CD4-positive, alpha-beta T cell treated with Interleukin-4 for 4 hours (primary cell): ENCODE results near the gene THRA.
A peak's percentile ranks its signal among the peaks of the same experiment; 100 is the strongest.

Experiments
- DNase-seq: peaks from one replicate; pipeline ENCODE4 v3.0.0-alpha.2; 2020

Gene THRA, protein sequence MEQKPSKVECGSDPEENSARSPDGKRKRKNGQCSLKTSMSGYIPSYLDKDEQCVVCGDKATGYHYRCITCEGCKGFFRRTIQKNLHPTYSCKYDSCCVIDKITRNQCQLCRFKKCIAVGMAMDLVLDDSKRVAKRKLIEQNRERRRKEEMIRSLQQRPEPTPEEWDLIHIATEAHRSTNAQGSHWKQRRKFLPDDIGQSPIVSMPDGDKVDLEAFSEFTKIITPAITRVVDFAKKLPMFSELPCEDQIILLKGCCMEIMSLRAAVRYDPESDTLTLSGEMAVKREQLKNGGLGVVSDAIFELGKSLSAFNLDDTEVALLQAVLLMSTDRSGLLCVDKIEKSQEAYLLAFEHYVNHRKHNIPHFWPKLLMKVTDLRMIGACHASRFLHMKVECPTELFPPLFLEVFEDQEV

GRCh38 chr17:40062329-40063186 is at the start of gene THRA:
Gene THRA (plus strand): TSS chr17:40062965. CDS start chr17:40074489, 11,524 bp downstream.
- peak; percentile 46 for DNase-seq

DNA sequence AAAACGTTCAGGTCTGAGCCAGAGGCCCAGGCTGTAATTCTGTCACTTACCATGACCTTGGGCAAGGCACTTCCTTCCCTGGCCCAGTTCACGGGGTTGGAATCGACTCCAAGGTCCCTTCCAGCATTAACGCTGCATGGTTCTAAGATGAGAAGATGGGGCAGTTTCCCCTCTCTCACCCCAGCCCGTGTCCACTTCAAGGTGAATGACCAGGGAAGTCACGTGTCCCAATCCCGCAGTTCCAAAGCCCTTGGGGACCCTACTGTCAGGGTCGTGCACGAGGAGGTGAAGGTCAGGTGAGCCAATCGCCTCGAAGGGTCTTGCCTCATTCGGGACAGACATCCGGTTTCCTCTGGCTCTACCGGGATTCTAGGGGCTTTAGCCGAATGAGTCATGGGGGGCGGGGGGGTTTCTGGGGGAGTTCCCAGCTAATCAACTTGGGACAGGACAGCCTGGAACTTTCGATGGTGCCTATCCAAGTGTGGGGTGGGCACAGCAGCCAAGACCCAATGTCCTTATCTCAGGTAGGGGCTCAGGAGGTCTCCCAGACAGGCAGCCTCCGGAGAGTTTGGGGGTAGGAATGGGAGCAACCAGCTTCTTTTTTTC is 48.3 kb upstream of the THRA start:
- no peak for DNase-seq

- no peak for DNase-seq
Measured at GRCh38 chr17:40015005-40015997, 47.5 kb upstream of the THRA start, which contains the start of gene CSF3. Gene CSF3 (plus strand): TSS chr17:40015440. CDS start chr17:40015475, 35 bp downstream.

GRCh38 chr17:40015998-40016985 is 46.5 kb upstream of the THRA start:
- no peak for DNase-seq

- no peak for DNase-seq
Measured at GRCh38 chr17:40017422-40018080, 45.2 kb upstream of the THRA start.

DNA sequence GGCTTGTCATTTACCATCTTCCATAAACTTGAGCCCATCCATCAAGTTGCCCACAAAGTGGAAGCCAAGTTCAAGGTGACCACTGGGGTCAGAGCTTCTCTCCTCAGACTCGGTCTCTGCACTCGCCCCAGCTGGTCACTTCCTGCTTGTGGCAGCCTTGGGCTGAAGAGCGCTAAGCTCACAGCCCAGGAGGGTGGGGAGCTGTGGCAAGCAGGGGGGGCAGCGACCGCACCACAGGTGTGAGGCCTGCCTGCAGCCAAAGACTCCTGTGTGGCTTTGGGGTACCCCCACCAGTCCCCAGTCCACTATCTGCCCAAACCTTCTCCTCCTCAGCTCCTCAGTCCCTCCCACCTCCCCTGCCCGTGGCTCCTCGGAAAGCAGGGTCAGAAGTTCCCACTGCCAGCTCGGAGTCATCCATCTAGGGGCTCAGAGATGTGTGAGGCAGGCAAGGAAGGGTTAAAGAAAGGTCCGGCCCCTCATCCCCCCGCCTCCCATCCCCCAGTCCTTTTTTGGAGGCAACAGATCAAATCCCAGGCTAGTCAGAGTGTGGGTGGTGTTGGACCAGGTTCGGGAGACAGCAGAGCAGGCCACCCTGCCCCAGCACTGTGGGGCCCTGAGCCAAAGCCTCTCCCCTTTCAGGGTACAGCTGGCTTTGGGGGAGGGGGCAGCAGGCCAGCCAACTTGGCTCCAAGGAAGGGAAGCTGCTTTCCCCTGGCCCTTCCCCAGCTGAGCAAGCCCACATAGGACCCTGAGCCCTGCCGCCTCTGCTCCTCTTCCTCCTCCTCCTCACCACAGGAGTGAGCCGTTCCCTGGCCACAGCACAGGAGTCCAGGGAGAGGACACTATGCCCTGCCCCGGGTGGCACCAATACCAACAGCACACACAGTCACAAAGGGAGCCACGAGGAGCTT is 44.3 kb upstream of the THRA start:
- no peak for DNase-seq

GRCh38 chr17:40019140-40019991 is 43.4 kb upstream of the THRA start:
- DNase-seq = no peak

GRCh38 chr17:40020146-40020545 is 42.6 kb upstream of the THRA start:
- no peak for DNase-seq

DNA sequence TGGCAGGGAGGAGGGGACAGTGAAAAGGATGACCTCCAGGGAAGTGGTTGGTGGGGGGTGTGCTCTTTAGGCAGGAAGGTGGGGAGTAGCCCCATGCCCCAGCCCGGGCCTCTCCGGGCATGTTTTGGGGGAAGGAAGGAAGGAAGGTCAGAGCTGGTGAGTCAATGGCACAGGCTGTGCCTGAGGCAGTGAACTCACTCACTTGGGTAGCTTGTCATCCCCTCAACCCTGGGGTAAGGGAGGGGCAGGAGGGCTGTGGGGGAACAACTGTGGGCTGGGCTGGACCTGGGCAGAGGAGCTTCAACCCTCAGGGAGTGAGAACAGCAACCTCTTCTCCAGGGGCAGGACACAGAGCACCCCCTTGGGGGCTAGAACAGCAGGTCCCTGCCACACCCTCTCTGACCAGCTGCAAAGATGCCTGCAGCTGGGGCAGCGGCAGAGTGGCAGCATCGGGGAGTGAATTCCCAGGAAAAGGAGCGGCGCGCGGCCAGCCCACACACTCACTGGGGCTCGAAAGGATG is 41.3 kb upstream of the THRA start:
- DNase-seq = no peak

DNA sequence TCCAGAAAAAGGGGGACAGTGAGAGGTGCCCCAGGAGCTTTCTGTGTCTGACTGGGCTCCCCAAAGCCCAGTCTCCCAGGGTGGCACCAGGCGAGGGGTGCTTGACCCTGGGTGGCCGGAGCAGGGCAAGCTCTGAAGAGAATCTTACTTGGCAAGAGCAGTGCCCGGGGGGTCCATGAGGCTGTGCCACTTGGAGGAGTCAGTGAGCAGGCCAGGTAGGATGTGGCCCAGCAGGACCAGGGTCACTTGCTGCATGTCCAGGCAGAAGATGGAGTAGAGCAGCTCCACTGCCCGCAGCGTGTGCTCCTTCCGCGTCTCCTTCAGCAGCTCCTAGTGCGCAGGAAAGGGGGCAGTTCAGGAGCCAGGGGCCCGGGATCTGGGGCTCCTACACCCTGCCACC is 40.3 kb upstream of the THRA start:
- DNase-seq = no peak

DNA sequence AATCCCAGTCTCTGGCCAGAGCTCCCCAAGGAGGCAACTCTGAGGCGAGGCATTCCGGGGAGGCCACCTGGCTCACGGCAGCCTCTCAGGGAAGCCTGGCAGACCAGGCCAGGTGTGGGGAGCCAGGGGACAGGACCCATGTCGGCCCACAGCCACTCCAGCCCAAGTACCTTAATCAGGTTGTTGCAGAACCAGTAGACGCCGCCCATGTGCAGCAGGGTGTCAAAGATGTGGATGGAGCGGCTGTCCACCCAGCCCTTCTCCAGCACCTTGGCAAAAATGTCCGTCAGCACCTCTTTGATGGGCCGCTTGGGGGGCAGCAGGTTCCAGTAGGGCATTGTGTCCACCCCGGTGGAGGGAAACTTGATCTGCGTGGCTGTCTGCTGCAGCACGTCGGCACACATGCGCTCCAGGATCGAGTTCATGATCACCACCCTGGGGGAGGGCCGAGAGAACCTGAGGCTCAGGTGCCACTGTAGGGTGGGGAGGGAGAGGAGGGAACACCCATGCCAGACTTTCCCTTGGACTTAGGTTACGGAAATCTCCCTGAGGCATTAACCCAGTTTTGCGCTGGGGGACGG is 39.7 kb upstream of the THRA start:
- DNase-seq = no peak

- no peak for DNase-seq
Measured at GRCh38 chr17:40023590-40024292, 39.0 kb upstream of the THRA start.

DNA sequence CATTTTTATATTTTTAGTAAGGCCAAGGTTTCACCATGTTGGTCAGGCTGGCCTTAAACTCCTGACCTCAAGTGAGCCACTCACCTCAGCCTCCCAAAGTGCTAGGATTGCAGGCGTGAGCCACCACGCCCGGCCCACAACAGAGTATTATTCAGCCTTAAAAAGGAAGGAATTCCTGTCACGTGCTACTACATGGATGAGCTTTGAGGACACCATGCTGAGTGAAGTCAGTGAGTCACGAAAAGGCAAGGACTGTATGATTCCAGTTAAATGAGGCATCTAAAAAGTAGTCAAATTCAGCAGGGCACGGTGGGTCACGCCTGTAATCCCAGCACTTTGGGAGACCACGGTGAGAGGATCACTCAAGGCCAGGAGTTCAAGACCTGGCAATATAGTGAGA is 37.9 kb upstream of the THRA start:
- no peak for DNase-seq

DNA sequence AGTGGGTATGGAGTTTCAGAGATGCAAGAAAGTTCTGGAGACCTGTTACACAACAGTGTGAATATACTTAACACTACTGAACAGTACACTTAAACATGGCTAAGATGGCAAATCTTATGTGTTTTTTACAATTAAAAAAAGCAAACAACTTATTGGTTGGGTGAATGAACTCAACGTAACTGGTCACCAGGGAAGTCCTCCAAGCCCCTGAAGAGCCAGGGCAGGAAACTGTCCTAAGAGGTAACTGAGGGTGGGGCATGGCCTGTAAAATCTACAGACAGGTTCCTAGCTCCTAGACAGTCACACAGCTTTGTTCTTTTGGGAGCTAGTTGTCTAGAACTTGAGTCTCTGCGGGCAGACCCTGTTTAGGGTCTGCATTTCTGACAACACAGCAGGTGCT is 37.2 kb upstream of the THRA start:
- no peak for DNase-seq

DNA sequence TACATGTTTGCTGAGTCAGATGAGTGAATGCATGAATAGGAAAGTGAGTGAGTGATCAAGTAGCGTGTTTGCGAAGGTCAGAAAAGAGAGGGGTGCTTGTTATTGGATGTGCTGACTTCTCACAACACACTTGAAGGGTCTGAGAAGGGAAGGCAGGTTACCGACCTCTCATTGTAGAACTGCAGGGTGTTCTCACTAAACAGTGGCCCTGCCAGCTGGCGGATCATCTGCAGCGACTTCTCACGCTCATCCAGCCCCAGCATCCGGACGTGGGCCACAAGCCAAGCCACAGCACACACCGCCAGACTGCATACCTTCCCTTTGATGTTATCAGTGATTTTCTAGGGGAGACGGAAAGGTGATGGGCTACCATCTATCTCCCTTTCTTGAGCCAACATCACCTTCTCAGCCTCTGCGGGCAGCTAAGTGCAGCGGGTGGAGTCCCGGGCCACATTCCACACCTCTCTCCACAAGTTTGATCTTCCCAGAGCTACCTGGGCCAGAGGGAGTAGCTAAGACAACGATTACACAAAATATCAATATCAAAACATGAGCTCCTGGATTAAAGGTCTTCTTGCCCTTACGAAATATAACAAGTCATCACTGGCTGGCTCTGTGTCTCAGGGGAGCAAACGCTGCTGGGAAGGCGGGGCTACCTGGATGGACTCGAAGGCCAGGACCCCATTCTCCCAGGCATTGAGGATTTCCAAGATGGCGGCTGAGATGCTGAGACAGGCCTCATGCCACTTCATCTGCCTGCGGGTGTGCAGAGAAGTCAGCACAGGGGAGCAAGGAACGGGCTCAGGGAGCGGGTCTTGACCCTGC is 36.6 kb upstream of the THRA start:
- peak; percentile 41 for DNase-seq
